Endothelial cell of umbilical vein (primary cell): ENCODE measurements around the gene FHIP1B. TPM values are rescaled to one million over a fixed set of nuclear protein-coding genes. Genes with fewer than 3 reads are reported as not detected.

ENCODE experiments used
- BruUV-seq: library from RNA; stranded (reverse); fragments of 400-500 nt; replicated peaks from 2 replicates; lab custom pipeline; 2021; lab: Mats Ljungman, UMichigan
- CTCF ChIA-PET: fragments of 300-600, 350-600 bp; sonication (Branson Sonifier 250); formaldehyde crosslinking; loops from one replicate; lab custom pipeline; 2021; ENCODE audit warnings: antibody characterized with exemption, inconsistent platforms; lab: Charles Lee
- POLR2A ChIA-PET: fragments of 300-600, 350-600 bp; sonication (Branson Sonifier 250); formaldehyde crosslinking; loops from one replicate; lab custom pipeline; 2021; ENCODE audit warnings: antibody characterized with exemption, inconsistent platforms; lab: Charles Lee
- DNase-seq: peaks from one replicate; pipeline ENCODE4 v3.0.0-alpha.2; 2011; ENCODE audit warnings: low read depth, low spot score
- FAIRE-seq: peaks from 2 replicates; lab custom pipeline; 2011; peaks lifted over from hg19 to GRCh38; lab: Jason Lieb, UNC
- H2AFZ ChIP-seq: 2 replicates; pipeline ENCODE4 v1.6.0; 2012; ENCODE audit warnings: low read depth, low read length, control low read depth, inconsistent platforms
- H3K27ac ChIP-seq: 2 replicates; pipeline ENCODE4 v1.5.1; 2011; ENCODE audit warnings: low read depth, mild to moderate bottlenecking, control low read depth, low read length, moderate library complexity; ENCODE audit not compliant: insufficient read depth
- H3K27me3 ChIP-seq, 2 experiments: 2 replicates each; pipeline versions ENCODE4 v1.6.0 to v1.6.1; 2011; ENCODE audit warnings: low read length in 2 of 2, mixed read lengths in 1 of 2; ENCODE audit not compliant: control insufficient read depth in 2 of 2, insufficient read depth in 2 of 2
- H3K36me3 ChIP-seq, 2 experiments: 2 replicates in 1 of 2; 3 replicates in 1 of 2; pipeline ENCODE4 v1.5.1; 2011; ENCODE audit warnings: low read length in 2 of 2, mild to moderate bottlenecking in 1 of 2, moderate library complexity in 1 of 2; ENCODE audit not compliant: control insufficient read depth in 2 of 2, insufficient read depth in 2 of 2; ENCODE audit errors: extremely low read depth in 1 of 2
- H3K4me1 ChIP-seq: 3 replicates; pipeline ENCODE4 v1.5.1; 2011; ENCODE audit warnings: mild to moderate bottlenecking, low read length; ENCODE audit not compliant: control insufficient read depth, insufficient read depth; ENCODE audit errors: extremely low read depth
- H3K4me2 ChIP-seq: 2 replicates; pipeline ENCODE4 v1.6.1; 2011; ENCODE audit warnings: low read length, control low read depth, mixed read lengths; ENCODE audit not compliant: insufficient read depth
- H3K4me3 ChIP-seq, 3 experiments: fragments of 200-600 bp in 1 of 3; sonication (generic), shearing (Covaris generic) in 1 of 3; replicated peaks in 1 of 3; 2 replicates each; pipeline ENCODE4 v1.5.1; 2011 to 2016; ENCODE audit warnings: control low read depth in 3 of 3, low read length in 3 of 3, mild to moderate bottlenecking in 2 of 3, inconsistent platforms in 1 of 3, low read depth in 1 of 3, moderate library complexity in 1 of 3; ENCODE audit not compliant: insufficient read depth in 1 of 3
- H3K79me2 ChIP-seq: 2 replicates; pipeline ENCODE4 v1.6.0; 2012; ENCODE audit warnings: low read length, inconsistent platforms; ENCODE audit not compliant: control insufficient read depth, insufficient read depth
- H3K9ac ChIP-seq: replicated peaks from 2 replicates; pipeline ENCODE3; 2011; ENCODE audit warnings: low read length, control low read depth; ENCODE audit not compliant: insufficient read depth; ENCODE audit errors: extremely low read depth
- H3K9me1 ChIP-seq: replicated peaks from 3 replicates; pipeline ENCODE4 v1.6.0; 2011; ENCODE audit warnings: mild to moderate bottlenecking, low read length; ENCODE audit not compliant: control insufficient read depth, insufficient read depth; ENCODE audit errors: extremely low read depth
- H3K9me3 ChIP-seq: replicated peaks from 2 replicates; pipeline ENCODE4 v1.5.1; 2012; ENCODE audit warnings: low read length, inconsistent platforms; ENCODE audit not compliant: control insufficient read depth, insufficient read depth
- H4K20me1 ChIP-seq: replicated peaks from 2 replicates; pipeline ENCODE3; 2011; ENCODE audit warnings: mild to moderate bottlenecking, low read length; ENCODE audit not compliant: control insufficient read depth, insufficient read depth; ENCODE audit errors: extremely low read depth
- EZH2 ChIP-seq: IDR thresholded peaks from 2 replicates; pipeline ENCODE4 v1.6.1; 2012; ENCODE audit warnings: borderline replicate concordance, low read depth, mild to moderate bottlenecking, moderate library complexity, low read length, inconsistent platforms; ENCODE audit not compliant: severe bottlenecking
- FOS ChIP-seq: IDR thresholded peaks from 2 replicates; pipeline ENCODE4 v1.6.1; 2011; ENCODE audit warnings: mild to moderate bottlenecking, low read length, moderate library complexity, borderline replicate concordance; ENCODE audit not compliant: insufficient read depth
- GATA2 ChIP-seq: IDR thresholded peaks from 2 replicates; pipeline ENCODE4 v1.7.0; 2011; ENCODE audit warnings: low read depth, mild to moderate bottlenecking, moderate library complexity, mixed read lengths, low read length; ENCODE audit not compliant: insufficient read length, insufficient read depth
- JUN ChIP-seq: IDR thresholded peaks from 2 replicates; pipeline ENCODE4 v1.6.1; 2011; ENCODE audit warnings: borderline replicate concordance, low read depth; ENCODE audit not compliant: insufficient read length, insufficient read depth
- MYC ChIP-seq: IDR thresholded peaks from one replicate; pipeline ENCODE4 v1.6.1; 2011; ENCODE audit warnings: mild to moderate bottlenecking, low read depth, low read length
- POLR2A ChIP-seq: IDR thresholded peaks from 2 replicates; pipeline ENCODE4 v1.6.1; 2012; ENCODE audit warnings: low read depth, mild to moderate bottlenecking, control low read depth, low read length
- POLR2AphosphoS5 ChIP-seq: IDR thresholded peaks from 2 replicates; pipeline ENCODE4 v1.6.1; 2012; ENCODE audit warnings: low read depth, mild to moderate bottlenecking, control low read depth, low read length, moderate library complexity; ENCODE audit not compliant: insufficient read depth
- dilution Hi-C: fragments of 300-500 bp; cut with MboI; formaldehyde crosslinking; loops from one replicate; pipeline ENCODE4 v1.15.0; 2019; ENCODE audit warnings: low sequenced_read_pairs; ENCODE audit not compliant: extremely low pct_ligation_motif_present
- intact Hi-C: fragments of 100-400 bp; cut with micrococcal nuclease; formaldehyde crosslinking; loops from one replicate; pipeline ENCODE4 v1.10.0; 2022
- polyA plus RNA-seq, 4 experiments: library from polyadenylated mRNA; depleted of rRNA in 3 of 4; stranded (reverse) in 3 of 4; unstranded in 1 of 4; fragments of >200 nt; gene quantifications; 2 replicates each; pipeline versions ENCODE4 v1.2.1 to v1.2.3, GENCODE V29; 2011 to 2012; ENCODE audit warnings: missing spikeins in 1 of 4
- total RNA-seq: library from RNA; stranded (reverse); gene quantifications from 2 replicates; pipeline ENCODE4 v1.2.3, GENCODE V29; 2021
- TF ChIP-seq, protein P1 (sequence below): IDR thresholded peaks from 2 replicates; pipeline ENCODE4 v1.6.1; 2011; ENCODE audit not compliant: insufficient read depth, insufficient read length
- TF ChIP-seq, protein P2 (sequence below), 2 donors: IDR thresholded peaks; 1 replicate in 1 of 2; 2 replicates in 1 of 2; pipeline ENCODE4 v1.5.1; 2011; ENCODE audit warnings: low read length in 2 of 2, mild to moderate bottlenecking in 2 of 2, moderate library complexity in 2 of 2, control low read depth in 1 of 2, inconsistent platforms in 1 of 2, low read depth in 1 of 2; ENCODE audit not compliant: insufficient read depth in 1 of 2; ENCODE audit errors: extremely low read depth in 1 of 2

FHIP1B gene
- total and polyA plus RNA-seq, 2 donors (not counting 3 experiments of a cell fraction or from before 2014, with no cell fraction given): 21.3 to 50.1 TPM

GRCh38 chr11:6216501-6216900 lies 17.9 kb downstream of the FHIP1B start:
- Histone ChIP-seq H3K4me1 (peaks cover 11% of the 10 kb centered on the region), H3K9me1 (no peaks in the 10 kb centered on the region), H3K9me3 (no peaks in the 10 kb centered on the region), H3K4me2 (no peak overlapping the region), H3K9ac (no peak overlapping the region), H3K79me2 (no peaks in the 10 kb centered on the region), H3K36me3 (peaks cover 0 to 20% of the 10 kb centered on the region in 2 experiments), H3K27me3 (no peaks in the 10 kb centered on the region), H4K20me1 (no peaks in the 10 kb centered on the region), H3K27ac (no peak overlapping the region), H2AFZ (no peak overlapping the region), H3K4me3 (no peak overlapping the region)
- BruUV-seq: no TSS peak
- dilution Hi-C loops (no loop called here), intact Hi-C loops (no loop called here)
- no peak for FAIRE-seq
- no peak for TF ChIP-seq POLR2A
- no peak for TF ChIP-seq EZH2
- TF ChIP-seq POLR2AphosphoS5: no peak
- no peak for TF ChIP-seq JUN
- no peak for TF ChIP-seq FOS
- TF ChIP-seq MYC: no peak
- TF ChIP-seq GATA2: no peak
- TF ChIP-seq, protein P1, sequence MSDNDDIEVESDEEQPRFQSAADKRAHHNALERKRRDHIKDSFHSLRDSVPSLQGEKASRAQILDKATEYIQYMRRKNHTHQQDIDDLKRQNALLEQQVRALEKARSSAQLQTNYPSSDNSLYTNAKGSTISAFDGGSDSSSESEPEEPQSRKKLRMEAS: no peak
- TF ChIP-seq, protein P2, sequence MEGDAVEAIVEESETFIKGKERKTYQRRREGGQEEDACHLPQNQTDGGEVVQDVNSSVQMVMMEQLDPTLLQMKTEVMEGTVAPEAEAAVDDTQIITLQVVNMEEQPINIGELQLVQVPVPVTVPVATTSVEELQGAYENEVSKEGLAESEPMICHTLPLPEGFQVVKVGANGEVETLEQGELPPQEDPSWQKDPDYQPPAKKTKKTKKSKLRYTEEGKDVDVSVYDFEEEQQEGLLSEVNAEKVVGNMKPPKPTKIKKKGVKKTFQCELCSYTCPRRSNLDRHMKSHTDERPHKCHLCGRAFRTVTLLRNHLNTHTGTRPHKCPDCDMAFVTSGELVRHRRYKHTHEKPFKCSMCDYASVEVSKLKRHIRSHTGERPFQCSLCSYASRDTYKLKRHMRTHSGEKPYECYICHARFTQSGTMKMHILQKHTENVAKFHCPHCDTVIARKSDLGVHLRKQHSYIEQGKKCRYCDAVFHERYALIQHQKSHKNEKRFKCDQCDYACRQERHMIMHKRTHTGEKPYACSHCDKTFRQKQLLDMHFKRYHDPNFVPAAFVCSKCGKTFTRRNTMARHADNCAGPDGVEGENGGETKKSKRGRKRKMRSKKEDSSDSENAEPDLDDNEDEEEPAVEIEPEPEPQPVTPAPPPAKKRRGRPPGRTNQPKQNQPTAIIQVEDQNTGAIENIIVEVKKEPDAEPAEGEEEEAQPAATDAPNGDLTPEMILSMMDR (IDR thresholded peaks at IDR 0.05; ENCODE audit: extremely low read depth in 1 of 2, insufficient read depth in 1 of 2, low read depth in 1 of 2, low read length in 2 of 2): no peak
- CTCF ChIA-PET: interaction anchor here (0.6 to 1.8 kb wide), 3 partner anchors 19 to 147 kb away, joined by 3 to 10 read pairs (median 3); no protein-coding TSS in a partner anchor
- POLR2A ChIA-PET: no interaction called here
- no peak for DNase-seq
